Measurements from ENCODE around the gene MSI2.

GRCh38 chr17:57530026-57530425, 273.7 kb downstream of the MSI2 start:
- TF ChIP-seq EZH2phosphoT487 (IDR thresholded peaks at IDR 0.05; ENCODE audit: insufficient read depth, low read depth) (no peak), EZH2 (IDR thresholded peaks at IDR 0.05; ENCODE audit: insufficient read depth, poor library complexity, severe bottlenecking) (no peak)

All from GM23248 (cell line).